IMR-90 (cell line): ENCODE results near the gene NUP153. TPM values are rescaled to one million over a fixed set of nuclear protein-coding genes. Genes with fewer than 3 reads are reported as not detected.

ENCODE experiments used
- ATAC-seq: fragments of 200-7000 bp; cut with Tn5 transposase; 2 replicates; pipeline ENCODE4 v1.9.1; 2020; ENCODE audit warnings: low read depth, mild to moderate bottlenecking, moderate library complexity
- BruUV-seq: library from RNA; stranded (reverse); fragments of 400-500 nt; replicated peaks from 2 replicates; lab custom pipeline; 2021; lab: Mats Ljungman, UMichigan
- CTCF ChIA-PET: fragments of 300-600 bp; formaldehyde crosslinking; extraction: SDS; loops from one replicate; lab custom pipeline; 2021; ENCODE audit warnings: antibody characterized with exemption; lab: Yijun Ruan, JAX
- POLR2A ChIA-PET: fragments of 300-600 bp; sonication (Branson Sonifier 250); formaldehyde crosslinking; loops from one replicate; lab custom pipeline; 2022; ENCODE audit warnings: antibody characterized with exemption; ENCODE audit not compliant: unreplicated experiment; lab: Charles Lee
- DNase-seq: peaks from one replicate; pipeline ENCODE4 v3.0.0; 2013
- H2AFZ ChIP-seq: replicated peaks from 2 replicates; pipeline ENCODE3; 2013; ENCODE audit warnings: low read length, mild to moderate bottlenecking; ENCODE audit not compliant: poor library complexity
- H2AK5ac ChIP-seq: 2 replicates; pipeline ENCODE4 v1.6.1; 2013; ENCODE audit warnings: low read depth, low read length, inconsistent platforms
- H2AK9ac ChIP-seq: replicated peaks from 2 replicates; pipeline ENCODE3; 2013; ENCODE audit warnings: mild to moderate bottlenecking, low read depth, low read length, moderate library complexity; ENCODE audit not compliant: poor library complexity
- H2BK120ac ChIP-seq: 2 replicates; pipeline ENCODE4 v1.6.1; 2013; ENCODE audit warnings: low read depth, low read length, inconsistent platforms
- H2BK15ac ChIP-seq: 3 replicates; pipeline ENCODE4 v1.6.1; 2013; ENCODE audit warnings: low read depth, low read length, inconsistent platforms
- H2BK20ac ChIP-seq: 2 replicates; pipeline ENCODE4 v1.6.1; 2013; ENCODE audit warnings: low read depth, mild to moderate bottlenecking, inconsistent platforms, low read length, moderate library complexity
- H2BK5ac ChIP-seq: 2 replicates; pipeline ENCODE4 v1.6.1; 2013; ENCODE audit warnings: mild to moderate bottlenecking, low read depth, low read length, inconsistent platforms; ENCODE audit not compliant: poor library complexity, severe bottlenecking
- H3K14ac ChIP-seq: replicated peaks from 2 replicates; pipeline ENCODE4 v1.6.1; 2013; ENCODE audit warnings: low read depth, low read length, inconsistent platforms
- H3K18ac ChIP-seq: 2 replicates; pipeline ENCODE4 v1.6.1; 2013; ENCODE audit warnings: low read depth, low read length, control low read depth
- H3K23ac ChIP-seq: 2 replicates; pipeline ENCODE4 v1.6.1; 2013; ENCODE audit warnings: low read depth, low read length, inconsistent platforms
- H3K27ac ChIP-seq: 2 replicates; pipeline ENCODE4 v1.5.1; 2013; ENCODE audit warnings: mild to moderate bottlenecking, control low read depth, low read length; ENCODE audit not compliant: insufficient read depth
- H3K27me3 ChIP-seq: 2 replicates; pipeline ENCODE4 v1.6.1; 2013; ENCODE audit warnings: low read length; ENCODE audit not compliant: control insufficient read depth, insufficient read depth
- H3K36me3 ChIP-seq: 2 replicates; pipeline ENCODE4 v1.6.1; 2013; ENCODE audit warnings: low read length, mixed read lengths; ENCODE audit not compliant: control insufficient read depth, insufficient read depth
- H3K4ac ChIP-seq: 2 replicates; pipeline ENCODE4 v1.6.1; 2013; ENCODE audit warnings: low read depth, low read length, inconsistent platforms
- H3K4me1 ChIP-seq: 2 replicates; pipeline ENCODE4 v1.6.1; 2013; ENCODE audit warnings: low read length, mixed read lengths; ENCODE audit not compliant: control insufficient read depth, insufficient read depth
- H3K4me2 ChIP-seq: 2 replicates; pipeline ENCODE4 v1.6.1; 2013; ENCODE audit warnings: low read depth, mild to moderate bottlenecking, control low read depth, low read length, moderate library complexity
- H3K4me3 ChIP-seq: 2 replicates; pipeline ENCODE4 v1.5.1; 2013; ENCODE audit warnings: low read depth, mild to moderate bottlenecking, control low read depth, low read length, moderate library complexity; ENCODE audit not compliant: insufficient read depth
- H3K56ac ChIP-seq: 2 replicates; pipeline ENCODE4 v1.6.1; 2013; ENCODE audit warnings: low read length, inconsistent platforms; ENCODE audit not compliant: insufficient read depth; ENCODE audit errors: extremely low read depth
- H3K79me1 ChIP-seq, 2 experiments: 2 replicates each; pipeline ENCODE4 v1.6.1; 2013; ENCODE audit warnings: low read length in 2 of 2, inconsistent platforms in 1 of 2, low read depth in 1 of 2
- H3K9ac ChIP-seq: 2 replicates; pipeline ENCODE4 v1.6.1; 2013; ENCODE audit warnings: low read depth, low read length, control low read depth
- H3K9me1 ChIP-seq: 2 replicates; pipeline ENCODE4 v1.6.1; 2013; ENCODE audit warnings: low read length, inconsistent platforms; ENCODE audit not compliant: insufficient read depth
- H3K9me3 ChIP-seq: 2 replicates; pipeline ENCODE4 v1.6.1; 2013; ENCODE audit warnings: low read length; ENCODE audit not compliant: control insufficient read depth, insufficient read depth
- H4K20me1 ChIP-seq: 2 replicates; pipeline ENCODE4 v1.6.1; 2013; ENCODE audit warnings: low read length, inconsistent platforms; ENCODE audit not compliant: insufficient read depth
- H4K5ac ChIP-seq: 2 replicates; pipeline ENCODE4 v1.6.1; 2013; ENCODE audit warnings: mild to moderate bottlenecking, low read depth, low read length, control low read depth
- H4K8ac ChIP-seq, 2 experiments: 2 replicates each; pipeline ENCODE4 v1.6.1; 2013; ENCODE audit warnings: low read depth in 2 of 2, low read length in 2 of 2, control low read depth in 1 of 2, inconsistent platforms in 1 of 2
- H4K91ac ChIP-seq: 2 replicates; pipeline ENCODE4 v1.6.1; 2013; ENCODE audit warnings: low read depth, low read length, inconsistent platforms; ENCODE audit not compliant: insufficient read depth
- POLR2A ChIP-seq: IDR thresholded peaks from 2 replicates; pipeline ENCODE4 v1.6.1; 2012; ENCODE audit warnings: mild to moderate bottlenecking, low read depth, low read length
- WGBS, 2 experiments: methylation state at CpG; one replicate each; pipeline versions ENCODE4 v1.1.5 to v1.1.7; 2013; ENCODE audit warnings: missing lambda C conversion rate in 2 of 2; ENCODE audit not compliant: insufficient read length in 1 of 2; ENCODE audit errors: extremely low coverage in 2 of 2; 5-methylcytosine and 5-hydroxymethylcytosine counted together
- dilution Hi-C: fragments of 300-500 bp; cut with HindIII; formaldehyde crosslinking; loops from one replicate; pipeline ENCODE4 v1.14.3; 2018; ENCODE audit warnings: low sequenced_read_pairs; ENCODE audit not compliant: unreplicated experiment
- in situ Hi-C: fragments of 300-500 bp; cut with MboI; formaldehyde crosslinking; loops from 3 replicates; pipeline ENCODE4 v1.14.3; 2019; ENCODE audit warnings: low sequenced_read_pairs, inconsistent platforms, mixed read lengths
- intact Hi-C: fragments of 100-400 bp; cut with micrococcal nuclease; formaldehyde crosslinking; loops from 2 replicates; pipeline ENCODE4 v1.10.0; 2022
- polyA plus RNA-seq, 3 experiments: library from polyadenylated mRNA; depleted of rRNA; stranded (reverse); fragments of >200 nt; gene quantifications; 2 replicates each; pipeline ENCODE4 v1.2.3, GENCODE V29; 2012; ENCODE audit warnings: low replicate concordance in 1 of 3
- total RNA-seq: library from RNA; depleted of rRNA; stranded (reverse); fragments of >200 nt; gene quantifications from 2 replicates; pipeline ENCODE4 v1.2.3, GENCODE V29; 2012

The NUP153 gene
- total and polyA plus RNA-seq, 2 of the 4 experiments (the other 2 are of a cell fraction), result 17.2 to 39.4 TPM

- H3K36me3 ChIP-seq, result no peaks in the 10 kb centered on the region
- no peak overlapping the region for H4K8ac ChIP-seq
- no peaks in the 10 kb centered on the region for H3K79me1 ChIP-seq
- DNase-seq (no peak), ATAC-seq (peak; percentile 32; the same call in 1 of the 2 replicates)
- TF ChIP-seq POLR2A, result no peak
- ChIA-PET POLR2A (no interaction called here), CTCF (no interaction called here)
- H3K27me3 ChIP-seq, result no peaks in the 10 kb centered on the region
- H3K27ac ChIP-seq, result no peak overlapping the region
- no peak overlapping the region for H3K56ac ChIP-seq
- no peak overlapping the region for H3K4me3 ChIP-seq
- H3K4ac ChIP-seq, result no peak overlapping the region
- H3K9me1 ChIP-seq, result no peaks in the 10 kb centered on the region
- dilution Hi-C loops, result no loop called here
- no peak overlapping the region for H4K91ac ChIP-seq
- intact Hi-C loops, result no loop called here
- in situ Hi-C loops, result no loop called here
- H2BK120ac ChIP-seq, result no peak overlapping the region
- 100% methylated on average over 2 of the region's 5 CpGs; no CpG with 5 or more reads in 1 of the 2 experiments for WGBS, 2 experiments
- H3K18ac ChIP-seq, result no peak overlapping the region
- H3K23ac ChIP-seq, result no peak overlapping the region
- no peak overlapping the region for H2AK5ac ChIP-seq
- H3K4me2 ChIP-seq, result no peak overlapping the region
- H3K4me1 ChIP-seq, result no peaks in the 10 kb centered on the region
- no peak overlapping the region for H2BK20ac ChIP-seq
- H2BK5ac ChIP-seq, result no peak overlapping the region
- no peak overlapping the region for H3K14ac ChIP-seq
- H2AK9ac ChIP-seq, result no peak overlapping the region
- no peak overlapping the region for H3K9ac ChIP-seq
- peaks cover 9% of the 10 kb centered on the region for H3K9me3 ChIP-seq
- no TSS peak for BruUV-seq
- H2BK15ac ChIP-seq, result no peak overlapping the region
- no peaks in the 10 kb centered on the region for H4K20me1 ChIP-seq
- peak overlapping the region; percentile 4 for H2AFZ ChIP-seq
- H4K5ac ChIP-seq, result no peak overlapping the region
These were observed 34.0 kb upstream of the NUP153 start for GRCh38 chr6:17740559-17741220.
